Transverse colon (tissue), 4 donors: ENCODE data around the gene MAT2B.

Experiments used
- POLR2A ChIP-seq: fragments of 450-650 bp; IDR thresholded peaks from one replicate; pipeline ENCODE4 v1.6.1; 2016; ENCODE audit warnings: antibody characterized with exemption, mild to moderate bottlenecking, moderate library complexity
- POLR2AphosphoS5 ChIP-seq, 3 donors: sonication (generic); formaldehyde crosslinking; IDR thresholded peaks; one replicate each; pipeline ENCODE4 v1.6.1; 2016; ENCODE audit warnings: antibody characterized with exemption in 3 of 3
- TF ChIP-seq, protein P1 (sequence below), 5 experiments: fragments of 200-600 bp in 3 of 5; fragments of 450-650 bp in 2 of 5; sonication (generic) in 3 of 5; IDR thresholded peaks; 1 replicate in 2 of 5; 2 replicates in 3 of 5; pipeline ENCODE4 v1.5.1; 2016 to 2017; ENCODE audit warnings: antibody characterized with exemption in 5 of 5, inconsistent platforms in 3 of 5, mild to moderate bottlenecking in 2 of 5, moderate library complexity in 1 of 5

DNA sequence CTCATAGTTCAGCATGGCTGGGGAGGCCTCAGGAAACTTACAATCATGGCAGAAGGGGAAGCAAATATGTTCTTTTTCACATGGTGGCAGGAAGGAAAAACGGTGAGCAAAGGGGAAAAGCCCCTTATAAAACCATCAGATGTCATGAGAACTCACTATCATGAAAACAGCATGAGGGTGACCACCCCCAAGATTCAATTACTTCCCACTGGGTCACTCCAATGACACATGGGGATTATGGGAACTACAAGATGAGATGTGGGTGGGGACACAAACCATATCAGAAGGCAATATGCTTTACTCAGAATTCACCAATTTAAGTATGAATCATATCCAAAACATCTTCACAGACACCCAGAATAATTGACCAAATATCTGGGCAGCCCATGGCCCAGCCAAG lies 19.7 kb downstream of the MAT2B start:
- TF ChIP-seq POLR2A, result no peak
- TF ChIP-seq, protein P1, sequence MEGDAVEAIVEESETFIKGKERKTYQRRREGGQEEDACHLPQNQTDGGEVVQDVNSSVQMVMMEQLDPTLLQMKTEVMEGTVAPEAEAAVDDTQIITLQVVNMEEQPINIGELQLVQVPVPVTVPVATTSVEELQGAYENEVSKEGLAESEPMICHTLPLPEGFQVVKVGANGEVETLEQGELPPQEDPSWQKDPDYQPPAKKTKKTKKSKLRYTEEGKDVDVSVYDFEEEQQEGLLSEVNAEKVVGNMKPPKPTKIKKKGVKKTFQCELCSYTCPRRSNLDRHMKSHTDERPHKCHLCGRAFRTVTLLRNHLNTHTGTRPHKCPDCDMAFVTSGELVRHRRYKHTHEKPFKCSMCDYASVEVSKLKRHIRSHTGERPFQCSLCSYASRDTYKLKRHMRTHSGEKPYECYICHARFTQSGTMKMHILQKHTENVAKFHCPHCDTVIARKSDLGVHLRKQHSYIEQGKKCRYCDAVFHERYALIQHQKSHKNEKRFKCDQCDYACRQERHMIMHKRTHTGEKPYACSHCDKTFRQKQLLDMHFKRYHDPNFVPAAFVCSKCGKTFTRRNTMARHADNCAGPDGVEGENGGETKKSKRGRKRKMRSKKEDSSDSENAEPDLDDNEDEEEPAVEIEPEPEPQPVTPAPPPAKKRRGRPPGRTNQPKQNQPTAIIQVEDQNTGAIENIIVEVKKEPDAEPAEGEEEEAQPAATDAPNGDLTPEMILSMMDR (IDR thresholded peaks at IDR 0.05), result no peak
- no peak for TF ChIP-seq POLR2AphosphoS5 (IDR thresholded peaks at IDR 0.05)
